ENCODE data around the gene FEM1C. TPM values are rescaled to one million over a fixed set of nuclear protein-coding genes. Genes with fewer than 3 reads are reported as not detected.

The FEM1C gene
- total RNA-seq, 1 experiment from 2014 or later: 27.5 TPM

DNA sequence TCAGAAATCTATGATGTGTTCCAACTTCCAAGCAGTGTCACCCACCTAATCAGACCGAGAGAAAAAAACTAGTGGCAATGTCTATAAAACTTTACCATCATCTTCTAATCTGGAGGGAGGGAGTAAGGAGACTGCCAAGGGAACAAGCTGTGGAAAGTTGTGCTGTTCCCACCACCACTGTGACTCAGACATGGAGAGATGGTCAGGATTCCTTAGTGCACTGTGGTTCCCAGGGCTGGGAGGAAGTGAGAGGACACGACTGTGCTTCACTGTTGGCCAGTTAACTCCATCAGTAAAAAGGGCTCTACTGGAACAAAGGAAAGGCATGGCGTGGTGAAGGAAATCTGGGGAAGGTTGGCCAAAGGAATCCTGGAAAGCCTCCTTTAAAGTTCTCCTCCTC, 38.9 kb upstream of the FEM1C start:
- Histone ChIP-seq H3K9ac (ENCODE audit: low read length) (no peak overlapping the region), H4K20me1 (ENCODE audit: insufficient read depth) (no peaks in the 10 kb centered on the region), H3K27ac (ENCODE audit: low read depth, low read length) (no peak overlapping the region), H3K9me3 (ENCODE audit: control insufficient read depth in 1 of 2, insufficient read depth in 1 of 2, low read depth in 1 of 2, low read length in 2 of 2) (no peaks in the 10 kb centered on the region), H3K4me1 (ENCODE audit: control insufficient read depth in 1 of 2, insufficient read depth in 2 of 2, low read length in 2 of 2) (peaks cover 0 to 4% of the 10 kb centered on the region in 2 experiments; a peak in 1 of 4 replicates), H3K79me2 (ENCODE audit: insufficient read depth, low read length) (peaks cover 6% of the 10 kb centered on the region; the same call in 1 of the 2 replicates), H2AFZ (ENCODE audit: low read depth, low read length, poor library complexity, severe bottlenecking) (no peak overlapping the region), H3K36me3 (ENCODE audit: control insufficient read depth in 1 of 2, insufficient read depth in 2 of 2, low read length in 2 of 2) (no peaks in the 10 kb centered on the region), H3K9me2 (ENCODE audit: insufficient read depth) (no peaks in the 10 kb centered on the region), H3K27me3 (ENCODE audit: insufficient read depth, low read length) (no peaks in the 10 kb centered on the region), H3K4me3 (replicated peaks in 1 of 2; ENCODE audit: low read depth in 1 of 2, low read length in 2 of 2) (no peak overlapping the region), H3K4me2 (ENCODE audit: low read length) (no peak overlapping the region)
- ChIA-PET POLR2A (no interaction called here), RAD21 (ENCODE audit: low non-redundant PET in 1 of 2, low total read pairs in 2 of 2, uncharacterized antibody in 2 of 2, unreplicated experiment in 2 of 2) (no interaction called here), CTCF (no interaction called here)
- TF ChIP-seq POLR2A (IDR thresholded peaks at IDR 0.05; ENCODE audit: borderline replicate concordance, extremely low read depth, insufficient read depth, insufficient read length): no peak
- no peak for TF ChIP-seq SIN3A (IDR thresholded peaks at IDR 0.05; ENCODE audit: low read depth)
- TF ChIP-seq YY1 (IDR thresholded peaks at IDR 0.05; ENCODE audit: extremely low read depth, insufficient replicate concordance, low read depth, low read length): no peak
- ATAC-seq: no peak
- no TSS peak for BruUV-seq (replicated peaks)
- no peak for DNase-seq (ENCODE audit: low read depth, low spot score)
- intact Hi-C loops (cut with micrococcal nuclease): no loop called here

DNA sequence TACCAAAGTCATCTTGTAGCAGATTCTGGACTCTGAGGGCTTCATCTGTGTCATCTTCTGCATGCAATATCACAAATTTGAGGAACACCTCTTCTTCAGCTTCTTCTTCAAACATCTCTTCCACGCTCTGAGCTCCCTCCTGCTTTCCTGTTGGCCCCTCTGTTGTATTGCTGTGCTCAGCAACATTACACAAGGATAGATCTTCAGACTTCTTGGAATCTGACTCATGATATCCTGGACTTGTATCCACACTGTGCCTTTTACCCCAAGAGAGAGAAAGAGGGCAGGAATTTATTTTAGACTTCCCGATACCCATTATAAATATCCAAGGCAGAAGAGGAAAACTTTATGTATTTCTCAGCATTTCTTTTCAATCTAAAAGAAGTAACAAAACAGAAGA, 36.4 kb upstream of the FEM1C start:
- Histone ChIP-seq H3K9me2 (ENCODE audit: insufficient read depth) (no peaks in the 10 kb centered on the region), H3K79me2 (ENCODE audit: insufficient read depth, low read length) (peaks cover 6% of the 10 kb centered on the region; the same call in 1 of the 2 replicates), H2AFZ (ENCODE audit: low read depth, low read length, poor library complexity, severe bottlenecking) (no peak overlapping the region), H3K27me3 (ENCODE audit: insufficient read depth, low read length) (no peaks in the 10 kb centered on the region), H3K9ac (ENCODE audit: low read length) (no peak overlapping the region), H3K4me1 (ENCODE audit: control insufficient read depth in 1 of 2, insufficient read depth in 2 of 2, low read length in 2 of 2) (peaks cover 0 to 13% of the 10 kb centered on the region in 2 experiments; a peak in 2 of 4 replicates), H3K36me3 (ENCODE audit: control insufficient read depth in 1 of 2, insufficient read depth in 2 of 2, low read length in 2 of 2) (no peaks in the 10 kb centered on the region), H3K4me3 (replicated peaks in 1 of 2; ENCODE audit: low read depth in 1 of 2, low read length in 2 of 2) (no peak overlapping the region), H3K4me2 (ENCODE audit: low read length) (no peak overlapping the region), H3K9me3 (ENCODE audit: control insufficient read depth in 1 of 2, insufficient read depth in 1 of 2, low read depth in 1 of 2, low read length in 2 of 2) (no peaks in the 10 kb centered on the region), H4K20me1 (ENCODE audit: insufficient read depth) (no peaks in the 10 kb centered on the region), H3K27ac (ENCODE audit: low read depth, low read length) (no peak overlapping the region)
- intact Hi-C loops (cut with micrococcal nuclease): no loop called here
- DNase-seq (ENCODE audit: low read depth, low spot score) (no peak), ATAC-seq (no peak)
- POLR2A ChIA-PET: no interaction called here
- CTCF ChIA-PET: interaction anchor here (1.7 kb wide), 1 partner anchor 271 kb away, joined by 3 read pairs; no protein-coding TSS in a partner anchor
- TF ChIP-seq ZFX (IDR thresholded peaks at IDR 0.05) (no peak), SRF (IDR thresholded peaks at IDR 0.05; ENCODE audit: low read depth) (no peak), TCF7L2 (IDR thresholded peaks at IDR 0.05; ENCODE audit: borderline replicate concordance, extremely low read depth, insufficient read depth, insufficient read length) (no peak), ELF1 (IDR thresholded peaks at IDR 0.05; ENCODE audit: borderline replicate concordance, low read depth) (no peak), EZH2phosphoT487 (IDR thresholded peaks at IDR 0.05; ENCODE audit: borderline replicate concordance) (no peak), POLR2AphosphoS5 (IDR thresholded peaks at IDR 0.05; ENCODE audit: low read depth, low read length) (no peak), EGR1 (IDR thresholded peaks at IDR 0.05; ENCODE audit: low read depth) (no peak), ZNF274 (IDR thresholded peaks at IDR 0.05; ENCODE audit: low read depth, low read length) (no peak), RAD21 (IDR thresholded peaks at IDR 0.05; ENCODE audit: low read depth) (no peak), EZH2 (IDR thresholded peaks at IDR 0.05) (no peak), YY1 (IDR thresholded peaks at IDR 0.05; ENCODE audit: extremely low read depth, insufficient replicate concordance, low read depth, low read length) (no peak), SIN3A (IDR thresholded peaks at IDR 0.05; ENCODE audit: low read depth) (no peak)
- TF ChIP-seq, protein P1, sequence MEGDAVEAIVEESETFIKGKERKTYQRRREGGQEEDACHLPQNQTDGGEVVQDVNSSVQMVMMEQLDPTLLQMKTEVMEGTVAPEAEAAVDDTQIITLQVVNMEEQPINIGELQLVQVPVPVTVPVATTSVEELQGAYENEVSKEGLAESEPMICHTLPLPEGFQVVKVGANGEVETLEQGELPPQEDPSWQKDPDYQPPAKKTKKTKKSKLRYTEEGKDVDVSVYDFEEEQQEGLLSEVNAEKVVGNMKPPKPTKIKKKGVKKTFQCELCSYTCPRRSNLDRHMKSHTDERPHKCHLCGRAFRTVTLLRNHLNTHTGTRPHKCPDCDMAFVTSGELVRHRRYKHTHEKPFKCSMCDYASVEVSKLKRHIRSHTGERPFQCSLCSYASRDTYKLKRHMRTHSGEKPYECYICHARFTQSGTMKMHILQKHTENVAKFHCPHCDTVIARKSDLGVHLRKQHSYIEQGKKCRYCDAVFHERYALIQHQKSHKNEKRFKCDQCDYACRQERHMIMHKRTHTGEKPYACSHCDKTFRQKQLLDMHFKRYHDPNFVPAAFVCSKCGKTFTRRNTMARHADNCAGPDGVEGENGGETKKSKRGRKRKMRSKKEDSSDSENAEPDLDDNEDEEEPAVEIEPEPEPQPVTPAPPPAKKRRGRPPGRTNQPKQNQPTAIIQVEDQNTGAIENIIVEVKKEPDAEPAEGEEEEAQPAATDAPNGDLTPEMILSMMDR (IDR thresholded peaks at IDR 0.05 in 2 of 3, conservative IDR thresholded peaks at IDR 0.05 in 1 of 3; ENCODE audit: borderline replicate concordance in 1 of 3, insufficient read depth in 1 of 3, low read depth in 2 of 3, low read length in 2 of 3): no peak
- TF ChIP-seq, protein P2, sequence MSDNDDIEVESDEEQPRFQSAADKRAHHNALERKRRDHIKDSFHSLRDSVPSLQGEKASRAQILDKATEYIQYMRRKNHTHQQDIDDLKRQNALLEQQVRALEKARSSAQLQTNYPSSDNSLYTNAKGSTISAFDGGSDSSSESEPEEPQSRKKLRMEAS (IDR thresholded peaks at IDR 0.05): no peak
- TF ChIP-seq, protein P3, sequence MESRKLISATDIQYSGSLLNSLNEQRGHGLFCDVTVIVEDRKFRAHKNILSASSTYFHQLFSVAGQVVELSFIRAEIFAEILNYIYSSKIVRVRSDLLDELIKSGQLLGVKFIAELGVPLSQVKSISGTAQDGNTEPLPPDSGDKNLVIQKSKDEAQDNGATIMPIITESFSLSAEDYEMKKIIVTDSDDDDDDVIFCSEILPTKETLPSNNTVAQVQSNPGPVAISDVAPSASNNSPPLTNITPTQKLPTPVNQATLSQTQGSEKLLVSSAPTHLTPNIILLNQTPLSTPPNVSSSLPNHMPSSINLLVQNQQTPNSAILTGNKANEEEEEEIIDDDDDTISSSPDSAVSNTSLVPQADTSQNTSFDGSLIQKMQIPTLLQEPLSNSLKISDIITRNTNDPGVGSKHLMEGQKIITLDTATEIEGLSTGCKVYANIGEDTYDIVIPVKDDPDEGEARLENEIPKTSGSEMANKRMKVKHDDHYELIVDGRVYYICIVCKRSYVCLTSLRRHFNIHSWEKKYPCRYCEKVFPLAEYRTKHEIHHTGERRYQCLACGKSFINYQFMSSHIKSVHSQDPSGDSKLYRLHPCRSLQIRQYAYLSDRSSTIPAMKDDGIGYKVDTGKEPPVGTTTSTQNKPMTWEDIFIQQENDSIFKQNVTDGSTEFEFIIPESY (IDR thresholded peaks at IDR 0.05; ENCODE audit: extremely low read depth, insufficient replicate concordance, low read length): no peak
- RAD21 ChIA-PET (ENCODE audit: low non-redundant PET in 1 of 2, low total read pairs in 2 of 2, uncharacterized antibody in 2 of 2, unreplicated experiment in 2 of 2): no interaction called here
- BruUV-seq (replicated peaks): no TSS peak

Measured in HCT116 (cell line).